ENCODE data around the gene GNAL. TPM values are rescaled to one million over a fixed set of nuclear protein-coding genes. Genes with fewer than 3 reads are reported as not detected.

GNAL gene
- total and polyA plus RNA-seq, 7 donors = 0.90 to 30.8 (median 5.5) TPM

DNA sequence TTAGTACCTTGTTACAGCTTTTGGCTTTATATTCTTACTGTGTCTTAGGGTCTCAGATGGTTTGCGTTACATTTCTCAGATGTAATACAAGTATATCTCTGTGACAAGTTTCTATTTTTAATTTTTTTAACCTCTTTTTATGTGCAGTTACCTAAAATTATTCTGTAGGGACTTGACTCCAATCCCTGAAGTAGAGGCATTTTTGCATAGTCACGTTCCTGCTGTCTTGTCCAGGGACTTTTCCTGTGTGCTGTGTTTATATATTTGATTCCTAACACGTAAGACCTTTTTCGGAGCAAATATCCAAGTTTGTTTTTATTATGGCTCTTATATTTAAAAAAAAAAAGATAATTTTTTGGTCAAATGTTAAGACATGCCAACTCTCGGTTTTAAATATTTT, 91.0 kb downstream of the GNAL start:
- ATAC-seq = no peak
- Histone ChIP-seq H3K27ac (no peak overlapping the region), H3K36me3 (ENCODE audit: insufficient read depth in 1 of 2, low read depth in 1 of 2) (no peaks in the 10 kb centered on the region), H3K4me3 (no peak overlapping the region), H3K4me1 (no peaks in the 10 kb centered on the region), H3K27me3 (ENCODE audit: insufficient read depth in 3 of 3, low read length in 2 of 3) (no peaks in the 10 kb centered on the region), H3K9me3 (no peaks in the 10 kb centered on the region)
- intact Hi-C loops (cut with DNase I) = no loop called here
- TF ChIP-seq, protein P1, sequence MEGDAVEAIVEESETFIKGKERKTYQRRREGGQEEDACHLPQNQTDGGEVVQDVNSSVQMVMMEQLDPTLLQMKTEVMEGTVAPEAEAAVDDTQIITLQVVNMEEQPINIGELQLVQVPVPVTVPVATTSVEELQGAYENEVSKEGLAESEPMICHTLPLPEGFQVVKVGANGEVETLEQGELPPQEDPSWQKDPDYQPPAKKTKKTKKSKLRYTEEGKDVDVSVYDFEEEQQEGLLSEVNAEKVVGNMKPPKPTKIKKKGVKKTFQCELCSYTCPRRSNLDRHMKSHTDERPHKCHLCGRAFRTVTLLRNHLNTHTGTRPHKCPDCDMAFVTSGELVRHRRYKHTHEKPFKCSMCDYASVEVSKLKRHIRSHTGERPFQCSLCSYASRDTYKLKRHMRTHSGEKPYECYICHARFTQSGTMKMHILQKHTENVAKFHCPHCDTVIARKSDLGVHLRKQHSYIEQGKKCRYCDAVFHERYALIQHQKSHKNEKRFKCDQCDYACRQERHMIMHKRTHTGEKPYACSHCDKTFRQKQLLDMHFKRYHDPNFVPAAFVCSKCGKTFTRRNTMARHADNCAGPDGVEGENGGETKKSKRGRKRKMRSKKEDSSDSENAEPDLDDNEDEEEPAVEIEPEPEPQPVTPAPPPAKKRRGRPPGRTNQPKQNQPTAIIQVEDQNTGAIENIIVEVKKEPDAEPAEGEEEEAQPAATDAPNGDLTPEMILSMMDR (IDR thresholded peaks at IDR 0.05) = no peak
- WGBS, 3 donors = 70 to 76% (median 75%) methylated on average over 5 of the region's 5 CpGs
- no peak for DNase-seq

- no peaks in the 10 kb centered on the region for H3K27me3 ChIP-seq (ENCODE audit: insufficient read depth in 3 of 3, low read length in 2 of 3)
- intact Hi-C loops (cut with DNase I) = no loop called here
- H3K4me1 ChIP-seq = no peaks in the 10 kb centered on the region
- no peak overlapping the region for H3K27ac ChIP-seq
- no peak for DNase-seq
- no peaks in the 10 kb centered on the region for H3K36me3 ChIP-seq (ENCODE audit: insufficient read depth in 1 of 2, low read depth in 1 of 2)
- H3K9me3 ChIP-seq = no peaks in the 10 kb centered on the region
- H3K4me3 ChIP-seq = no peak overlapping the region
- 91 to 93% (median 92%) methylated on average over 7 of the region's 7 CpGs for whole genome bisulfite sequencing, 3 donors
- no peak for ATAC-seq
- TF ChIP-seq, protein P1 (IDR thresholded peaks at IDR 0.05) = no peak
Observed at GRCh38 chr18:11783716-11784331, 94.8 kb downstream of the GNAL start.

DNA sequence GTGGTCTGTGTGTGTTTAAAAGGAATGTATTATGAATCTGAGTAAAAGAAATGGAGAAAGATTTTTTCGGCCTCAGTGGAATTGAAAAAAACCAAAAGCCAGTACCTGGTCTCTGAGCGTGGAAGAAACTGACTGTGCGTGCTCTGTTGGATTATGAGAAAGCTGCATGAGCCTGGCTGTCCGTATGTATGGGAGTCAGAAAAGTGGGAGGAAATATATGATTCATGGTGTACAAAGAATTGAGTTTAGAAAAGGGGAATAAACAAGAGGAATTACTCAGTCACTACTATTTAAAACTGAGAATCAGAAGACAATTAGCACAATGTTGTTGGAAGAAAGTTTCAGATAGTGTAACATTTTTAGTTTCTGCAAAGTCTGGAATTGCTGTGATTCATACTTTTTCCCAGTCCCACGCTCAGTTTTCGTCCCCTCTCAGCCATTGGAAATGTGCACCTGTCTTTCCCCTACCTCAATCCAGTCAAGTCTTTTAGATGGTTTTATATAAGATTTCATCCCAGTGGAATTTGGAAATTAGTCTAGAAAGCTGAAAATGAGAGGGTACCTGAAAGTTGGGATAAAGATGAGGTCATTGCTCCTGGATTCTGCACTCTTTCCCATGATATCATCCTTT, 95.7 kb downstream of the GNAL start:
- TF ChIP-seq, protein P1 (IDR thresholded peaks at IDR 0.05) = no peak
- H3K27ac ChIP-seq = no peak overlapping the region
- no peak for DNase-seq
- 81 to 89% (median 83%) methylated on average over 6 of the region's 6 CpGs for WGBS, 3 donors
- no peaks in the 10 kb centered on the region for H3K36me3 ChIP-seq (ENCODE audit: insufficient read depth in 1 of 2, low read depth in 1 of 2)
- no peaks in the 10 kb centered on the region for H3K4me1 ChIP-seq
- no peaks in the 10 kb centered on the region for H3K9me3 ChIP-seq
- ATAC-seq = no peak
- intact Hi-C loops (cut with DNase I) = no loop called here
- no peaks in the 10 kb centered on the region for H3K27me3 ChIP-seq (ENCODE audit: insufficient read depth in 3 of 3, low read length in 2 of 3)
- no peak overlapping the region for H3K4me3 ChIP-seq

DNA sequence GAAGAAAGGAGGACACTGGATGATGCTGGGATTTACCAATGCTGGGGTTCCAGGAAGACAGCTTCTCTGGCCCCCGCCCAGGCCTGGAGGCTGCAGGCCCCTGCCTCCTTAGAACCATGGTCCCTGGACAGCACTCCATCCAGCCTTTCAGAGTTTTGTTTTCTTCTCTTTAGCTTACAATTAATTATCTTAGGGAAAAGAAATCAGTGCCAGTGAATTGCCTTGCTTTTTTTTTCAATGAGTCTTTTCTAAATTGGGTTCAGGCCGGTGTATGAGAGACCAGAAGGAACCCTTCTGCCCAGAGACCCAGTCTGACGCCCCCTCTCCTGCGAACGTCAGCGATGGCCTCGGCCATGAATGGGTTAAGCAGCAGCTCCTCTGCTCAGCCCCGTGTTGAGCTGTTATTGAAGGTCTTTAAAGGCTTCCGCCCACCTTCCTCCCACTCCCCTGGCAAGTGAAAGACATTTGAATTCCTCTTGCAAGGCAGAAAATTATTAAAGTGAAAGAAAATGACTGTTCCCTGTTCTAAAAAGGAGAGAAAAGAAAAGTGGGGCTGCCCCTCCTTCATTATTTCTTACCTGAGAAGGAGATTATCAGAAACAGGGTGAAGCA, 96.5 kb downstream of the GNAL start:
- ATAC-seq (no peak), DNase-seq (no peak)
- Histone ChIP-seq H3K9me3 (no peaks in the 10 kb centered on the region), H3K27ac (no peak overlapping the region), H3K4me1 (no peaks in the 10 kb centered on the region), H3K4me3 (no peak overlapping the region), H3K27me3 (ENCODE audit: insufficient read depth in 3 of 3, low read length in 2 of 3) (no peaks in the 10 kb centered on the region), H3K36me3 (ENCODE audit: insufficient read depth in 1 of 2, low read depth in 1 of 2) (no peaks in the 10 kb centered on the region)
- TF ChIP-seq, protein P1 (IDR thresholded peaks at IDR 0.05) = no peak
- 21 to 24% (median 21%) methylated on average over 9 of the region's 9 CpGs for WGBS, 3 donors
- intact Hi-C loops (cut with DNase I) = no loop called here

All from psoas muscle (tissue), 8 donors.